ENCODE data around the gene EFHB.
"Not testable (repeated sequence)": the region's sequence is repeated elsewhere in the genome, so short reads cannot be mapped to it uniquely, and the experiment has no call there.

The EFHB gene

GRCh38 chr3:19959505-19959904 is 25.5 kb upstream of the EFHB start:
- DNase-seq (ENCODE audit: low spot score), result no peak
- no peak for TF ChIP-seq CTCF (IDR thresholded peaks at IDR 0.05; ENCODE audit: extremely low read depth, missing control alignments)

- not testable (repeated sequence) for DNase-seq (ENCODE audit: low spot score)
Observed at GRCh38 chr3:19957354-19957753, 23.3 kb upstream of the EFHB start.

DNA sequence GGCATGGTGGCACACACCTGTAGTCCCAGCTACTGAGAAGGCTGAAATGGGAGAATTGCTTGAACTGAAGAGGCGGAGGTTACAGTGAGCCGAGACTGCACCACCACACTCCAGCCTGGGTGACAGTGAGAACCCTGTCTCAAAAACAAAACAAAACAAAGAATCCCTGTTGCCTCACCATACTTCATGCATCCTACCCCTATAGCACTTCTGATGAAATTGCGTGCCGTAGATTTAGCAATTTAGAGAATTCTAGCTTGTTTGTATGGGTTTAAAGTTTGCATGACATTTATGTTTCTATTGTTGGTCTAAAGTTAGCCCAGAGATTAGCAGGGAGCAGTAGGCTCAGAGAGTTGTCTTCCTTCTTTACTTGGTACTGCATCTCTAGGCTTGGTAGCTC is 20.7 kb upstream of the EFHB start:
- no peak for TF ChIP-seq CTCF (IDR thresholded peaks at IDR 0.05; ENCODE audit: extremely low read depth, missing control alignments)
- DNase-seq (ENCODE audit: low spot score), result no peak

DNA sequence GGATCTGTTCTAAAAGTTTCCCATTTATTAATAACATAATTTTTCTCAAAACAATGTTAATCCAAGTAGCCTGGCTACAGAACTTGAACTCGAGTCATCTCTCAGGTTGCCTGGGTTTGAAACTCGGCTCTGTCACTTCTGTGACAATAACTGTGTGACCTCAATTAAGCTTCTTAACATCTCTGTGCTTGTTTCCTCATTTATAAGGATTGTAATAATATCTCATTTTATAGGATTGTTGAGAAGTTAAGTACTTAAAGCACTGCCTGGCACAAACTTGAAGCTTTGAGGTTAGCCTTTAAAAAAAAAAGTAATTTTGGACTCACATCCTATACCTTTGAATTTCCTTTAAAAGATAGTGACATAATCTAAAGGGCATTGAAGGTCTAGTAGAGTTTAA is 16.3 kb upstream of the EFHB start:
- DNase-seq (ENCODE audit: low spot score), result no peak
- TF ChIP-seq CTCF (IDR thresholded peaks at IDR 0.05; ENCODE audit: extremely low read depth, missing control alignments), result no peak

- TF ChIP-seq CTCF (IDR thresholded peaks at IDR 0.05; ENCODE audit: extremely low read depth, missing control alignments), result no peak
- DNase-seq (ENCODE audit: low spot score), result no peak
Observed at GRCh38 chr3:19948226-19948591, 14.2 kb upstream of the EFHB start.

- no peak for TF ChIP-seq CTCF (IDR thresholded peaks at IDR 0.05; ENCODE audit: extremely low read depth, missing control alignments)
Observed at GRCh38 chr3:19947549-19948225, 13.7 kb upstream of the EFHB start.

DNA sequence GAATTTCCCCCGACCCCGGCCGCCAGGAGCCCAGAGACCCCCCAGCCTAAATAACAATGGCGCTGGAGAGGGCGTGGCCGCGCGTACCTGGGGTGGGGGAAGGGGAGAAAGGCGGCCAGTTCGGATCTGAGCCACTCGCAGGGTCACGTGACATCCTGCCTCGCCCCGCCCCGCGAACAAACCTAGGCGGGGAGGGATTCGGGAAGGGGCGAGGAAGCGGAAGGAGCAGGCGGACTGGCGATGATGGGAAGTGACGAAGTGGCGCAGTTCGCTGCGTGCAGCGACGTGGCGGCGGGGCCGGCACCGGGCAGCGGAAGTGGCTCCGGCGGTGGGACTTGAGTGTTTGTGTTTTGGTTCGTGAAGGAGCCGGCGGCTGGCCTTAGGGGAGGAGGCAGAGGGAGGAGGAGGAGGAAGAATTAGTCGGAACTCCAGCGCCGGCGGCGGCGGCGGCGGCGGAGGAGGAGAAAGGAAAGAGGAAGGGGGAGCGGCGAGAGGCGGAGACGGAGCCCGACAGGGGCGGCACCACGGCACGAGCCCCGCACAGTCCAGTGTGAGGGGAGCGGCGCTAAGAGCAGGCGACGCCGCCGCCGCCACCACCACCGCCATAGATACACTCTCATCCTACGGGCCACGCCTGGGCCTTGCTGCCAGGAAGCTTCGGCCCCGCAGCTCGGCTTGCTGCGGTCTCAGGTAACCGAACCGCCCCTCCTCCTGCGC is 13.0 kb upstream of the EFHB start, which contains the start of gene RAB5A:
TSS of gene RAB5A (plus strand) at position 266 of the 717 bp plus-strand sequence. CDS start 3,802 bp downstream, outside the sequence.
- DNase-seq (ENCODE audit: low spot score), result peak; percentile 95
- TF ChIP-seq CTCF (IDR thresholded peaks at IDR 0.05; ENCODE audit: extremely low read depth, missing control alignments), result no peak

More at GRCh38 chr3:19947549-19948225, 13.7 kb upstream of the EFHB start:
- DNase-seq (ENCODE audit: low spot score), result peak; percentile 26
